SK-N-SH (cell line): ENCODE measurements around the gene WWOX.

Experiments used
- ELF1 ChIP-seq: IDR thresholded peaks from 2 replicates; pipeline ENCODE4 v1.4.0; 2012
- EP300 ChIP-seq, 2 experiments: IDR thresholded peaks; 2 replicates each; pipeline versions ENCODE4 v1.4.0 to v1.6.1; 2012; ENCODE audit warnings: borderline replicate concordance in 1 of 2, low read depth in 1 of 2, low read length in 1 of 2
- EZH2phosphoT487 ChIP-seq: fragments of 200-600 bp; sonication (generic); IDR thresholded peaks from 2 replicates; pipeline ENCODE4 v1.6.1; 2017; ENCODE audit warnings: low read depth, mixed run types, mild to moderate bottlenecking, antibody characterized with exemption, moderate library complexity, borderline replicate concordance
- GABPA ChIP-seq: IDR thresholded peaks from 2 replicates; pipeline ENCODE4 v1.4.0; 2012; ENCODE audit warnings: low read depth, mild to moderate bottlenecking
- JUND ChIP-seq: IDR thresholded peaks from 2 replicates; pipeline ENCODE4 v1.4.0; 2012
- MAX ChIP-seq: IDR thresholded peaks from 2 replicates; pipeline ENCODE4 v1.4.0; 2012; ENCODE audit warnings: low read depth
- POLR2AphosphoS5 ChIP-seq: IDR thresholded peaks from 2 replicates; pipeline ENCODE4 v1.6.1; 2012; ENCODE audit warnings: low read depth, low read length
- RAD21 ChIP-seq: IDR thresholded peaks from 2 replicates; pipeline ENCODE4 v1.6.1; 2012; ENCODE audit warnings: mild to moderate bottlenecking, low read length
- USF1 ChIP-seq: IDR thresholded peaks from 2 replicates; pipeline ENCODE4 v1.4.0; 2012; ENCODE audit warnings: low read depth, borderline replicate concordance
- USF2 ChIP-seq: fragments of 150-350 bp; IDR thresholded peaks from 2 replicates; pipeline ENCODE4 v1.6.1; 2017; ENCODE audit warnings: antibody characterized with exemption, low read length, low read depth, borderline replicate concordance
- TF ChIP-seq, protein P1 (sequence below): fragments of 200-600 bp; sonication (generic); IDR thresholded peaks from 2 replicates; pipeline ENCODE4 v1.6.1; 2017; ENCODE audit warnings: antibody characterized with exemption, mild to moderate bottlenecking, moderate library complexity
- TF ChIP-seq, protein P2 (sequence below): fragments of 150-350 bp; IDR thresholded peaks from 2 replicates; pipeline ENCODE4 v1.6.1; 2016; ENCODE audit warnings: mild to moderate bottlenecking, low read depth, low read length
- TF ChIP-seq, protein P3 (sequence below): IDR thresholded peaks from 2 replicates; pipeline ENCODE4 v1.6.1; 2012; ENCODE audit warnings: mild to moderate bottlenecking, low read depth, low read length, moderate library complexity

DNA sequence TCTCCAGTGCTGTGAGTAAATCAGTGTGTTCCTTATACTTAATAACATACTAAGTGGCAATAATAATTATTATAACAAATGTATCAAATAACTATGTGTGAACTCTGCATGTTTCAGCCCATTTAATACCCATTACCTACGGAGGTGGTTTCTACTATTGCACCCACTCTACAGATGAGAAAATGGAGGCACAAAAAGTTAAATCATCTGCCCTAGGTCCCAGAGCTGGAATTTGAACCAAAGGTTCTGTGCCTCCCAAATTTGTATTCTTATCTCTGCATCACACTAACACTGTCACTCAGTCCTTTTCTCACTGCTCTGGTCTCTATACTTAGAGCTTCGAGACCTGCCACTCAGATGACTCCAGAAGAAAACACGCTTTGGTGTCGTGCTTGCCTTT, 1084.1 kb downstream of the WWOX start:
- TF ChIP-seq, protein P1, sequence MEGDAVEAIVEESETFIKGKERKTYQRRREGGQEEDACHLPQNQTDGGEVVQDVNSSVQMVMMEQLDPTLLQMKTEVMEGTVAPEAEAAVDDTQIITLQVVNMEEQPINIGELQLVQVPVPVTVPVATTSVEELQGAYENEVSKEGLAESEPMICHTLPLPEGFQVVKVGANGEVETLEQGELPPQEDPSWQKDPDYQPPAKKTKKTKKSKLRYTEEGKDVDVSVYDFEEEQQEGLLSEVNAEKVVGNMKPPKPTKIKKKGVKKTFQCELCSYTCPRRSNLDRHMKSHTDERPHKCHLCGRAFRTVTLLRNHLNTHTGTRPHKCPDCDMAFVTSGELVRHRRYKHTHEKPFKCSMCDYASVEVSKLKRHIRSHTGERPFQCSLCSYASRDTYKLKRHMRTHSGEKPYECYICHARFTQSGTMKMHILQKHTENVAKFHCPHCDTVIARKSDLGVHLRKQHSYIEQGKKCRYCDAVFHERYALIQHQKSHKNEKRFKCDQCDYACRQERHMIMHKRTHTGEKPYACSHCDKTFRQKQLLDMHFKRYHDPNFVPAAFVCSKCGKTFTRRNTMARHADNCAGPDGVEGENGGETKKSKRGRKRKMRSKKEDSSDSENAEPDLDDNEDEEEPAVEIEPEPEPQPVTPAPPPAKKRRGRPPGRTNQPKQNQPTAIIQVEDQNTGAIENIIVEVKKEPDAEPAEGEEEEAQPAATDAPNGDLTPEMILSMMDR, result no peak
- TF ChIP-seq EZH2phosphoT487, result no peak
- TF ChIP-seq USF2, result no peak
- TF ChIP-seq POLR2AphosphoS5, result no peak
- no peak for TF ChIP-seq USF1
- TF ChIP-seq, protein P2, sequence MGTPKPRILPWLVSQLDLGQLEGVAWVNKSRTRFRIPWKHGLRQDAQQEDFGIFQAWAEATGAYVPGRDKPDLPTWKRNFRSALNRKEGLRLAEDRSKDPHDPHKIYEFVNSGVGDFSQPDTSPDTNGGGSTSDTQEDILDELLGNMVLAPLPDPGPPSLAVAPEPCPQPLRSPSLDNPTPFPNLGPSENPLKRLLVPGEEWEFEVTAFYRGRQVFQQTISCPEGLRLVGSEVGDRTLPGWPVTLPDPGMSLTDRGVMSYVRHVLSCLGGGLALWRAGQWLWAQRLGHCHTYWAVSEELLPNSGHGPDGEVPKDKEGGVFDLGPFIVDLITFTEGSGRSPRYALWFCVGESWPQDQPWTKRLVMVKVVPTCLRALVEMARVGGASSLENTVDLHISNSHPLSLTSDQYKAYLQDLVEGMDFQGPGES, result no peak
- TF ChIP-seq, protein P3, sequence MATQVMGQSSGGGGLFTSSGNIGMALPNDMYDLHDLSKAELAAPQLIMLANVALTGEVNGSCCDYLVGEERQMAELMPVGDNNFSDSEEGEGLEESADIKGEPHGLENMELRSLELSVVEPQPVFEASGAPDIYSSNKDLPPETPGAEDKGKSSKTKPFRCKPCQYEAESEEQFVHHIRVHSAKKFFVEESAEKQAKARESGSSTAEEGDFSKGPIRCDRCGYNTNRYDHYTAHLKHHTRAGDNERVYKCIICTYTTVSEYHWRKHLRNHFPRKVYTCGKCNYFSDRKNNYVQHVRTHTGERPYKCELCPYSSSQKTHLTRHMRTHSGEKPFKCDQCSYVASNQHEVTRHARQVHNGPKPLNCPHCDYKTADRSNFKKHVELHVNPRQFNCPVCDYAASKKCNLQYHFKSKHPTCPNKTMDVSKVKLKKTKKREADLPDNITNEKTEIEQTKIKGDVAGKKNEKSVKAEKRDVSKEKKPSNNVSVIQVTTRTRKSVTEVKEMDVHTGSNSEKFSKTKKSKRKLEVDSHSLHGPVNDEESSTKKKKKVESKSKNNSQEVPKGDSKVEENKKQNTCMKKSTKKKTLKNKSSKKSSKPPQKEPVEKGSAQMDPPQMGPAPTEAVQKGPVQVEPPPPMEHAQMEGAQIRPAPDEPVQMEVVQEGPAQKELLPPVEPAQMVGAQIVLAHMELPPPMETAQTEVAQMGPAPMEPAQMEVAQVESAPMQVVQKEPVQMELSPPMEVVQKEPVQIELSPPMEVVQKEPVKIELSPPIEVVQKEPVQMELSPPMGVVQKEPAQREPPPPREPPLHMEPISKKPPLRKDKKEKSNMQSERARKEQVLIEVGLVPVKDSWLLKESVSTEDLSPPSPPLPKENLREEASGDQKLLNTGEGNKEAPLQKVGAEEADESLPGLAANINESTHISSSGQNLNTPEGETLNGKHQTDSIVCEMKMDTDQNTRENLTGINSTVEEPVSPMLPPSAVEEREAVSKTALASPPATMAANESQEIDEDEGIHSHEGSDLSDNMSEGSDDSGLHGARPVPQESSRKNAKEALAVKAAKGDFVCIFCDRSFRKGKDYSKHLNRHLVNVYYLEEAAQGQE, result no peak
- TF ChIP-seq EP300 (IDR thresholded peaks at IDR 0.05; ENCODE audit: borderline replicate concordance in 1 of 2, low read depth in 1 of 2, low read length in 1 of 2), result no peak
- no peak for TF ChIP-seq MAX
- no peak for TF ChIP-seq ELF1
- no peak for TF ChIP-seq RAD21
- TF ChIP-seq JUND, result no peak
- no peak for TF ChIP-seq GABPA
